Measurements from ENCODE around the gene CHRM1.

The CHRM1 gene

GRCh38 chr11:62897311-62897710 is 23.9 kb downstream of the CHRM1 start:
- DNase-seq = no peak

- DNase-seq = no peak
These were observed 25.1 kb downstream of the CHRM1 start for GRCh38 chr11:62896049-62896448.

GRCh38 chr11:62895501-62895900 is 25.7 kb downstream of the CHRM1 start:
- no peak for DNase-seq

GRCh38 chr11:62892077-62892922 is 28.9 kb downstream of the CHRM1 start:
- DNase-seq = peak; percentile 27

- DNase-seq = peak; percentile 70
These were observed 31.4 kb downstream of the CHRM1 start for GRCh38 chr11:62889484-62890437.

- peak; percentile 38 for DNase-seq
These were observed 32.1 kb downstream of the CHRM1 start for GRCh38 chr11:62889126-62889483.

GRCh38 chr11:62888406-62888805 is 32.8 kb downstream of the CHRM1 start:
- no peak for DNase-seq

- DNase-seq = no peak
These were observed 35.9 kb downstream of the CHRM1 start for GRCh38 chr11:62885137-62885750.

GRCh38 chr11:62883673-62884072 is 37.5 kb downstream of the CHRM1 start:
- DNase-seq = no peak

GRCh38 chr11:62882788-62883501 is 38.2 kb downstream of the CHRM1 start:
- DNase-seq = no peak

GRCh38 chr11:62882431-62882749 is 38.8 kb downstream of the CHRM1 start:
- no peak for DNase-seq

GRCh38 chr11:62881579-62882430 is 39.4 kb downstream of the CHRM1 start:
- DNase-seq = peak; percentile 98

- DNase-seq = peak; percentile 97
These were observed 40.2 kb downstream of the CHRM1 start, which contains the start of gene SLC3A2 for GRCh38 chr11:62880803-62881578. TSS of gene SLC3A2 (plus strand) at chr11:62880896. CDS start at chr11:62881024, 128 bp downstream.

GRCh38 chr11:62880231-62880802 is 40.8 kb downstream of the CHRM1 start:
- peak; percentile 59 for DNase-seq

- DNase-seq = no peak
These were observed 41.8 kb downstream of the CHRM1 start for GRCh38 chr11:62879235-62879978.

- no peak for DNase-seq
These were observed 44.5 kb downstream of the CHRM1 start for GRCh38 chr11:62876712-62877111.

- DNase-seq = no peak
These were observed 45.3 kb downstream of the CHRM1 start for GRCh38 chr11:62875698-62876478.

- DNase-seq = no peak
These were observed 46.3 kb downstream of the CHRM1 start for GRCh38 chr11:62874851-62875250.

- no peak for DNase-seq
These were observed 55.5 kb downstream of the CHRM1 start for GRCh38 chr11:62865635-62866034.

All from DMS53 (cell line).